ENCODE data around the gene ADAM12. TPM values are rescaled to one million over a fixed set of nuclear protein-coding genes. Genes with fewer than 3 reads are reported as not detected.

Gene ADAM12
- total RNA-seq, 2 donors from 2014 or later, result 0.71 to 1.2 TPM

- H3K9me3 ChIP-seq, result no peaks in the 10 kb centered on the region
- no peak overlapping the region for H3K4me3 ChIP-seq
- H3K27ac ChIP-seq, result no peak overlapping the region
- DNase-seq (ENCODE audit: low spot score), result no peak
- TF ChIP-seq CTCF (IDR thresholded peaks at IDR 0.05), result no peak
- no peaks in the 10 kb centered on the region for H3K4me1 ChIP-seq
- H3K36me3 ChIP-seq, result no peaks in the 10 kb centered on the region
- H3K27me3 ChIP-seq, result no peaks in the 10 kb centered on the region
These were observed 227.2 kb downstream of the ADAM12 start for GRCh38 chr10:126160971-126161630.

- Histone ChIP-seq H3K4me1 (no peaks in the 10 kb centered on the region), H3K9me3 (no peaks in the 10 kb centered on the region), H3K4me3 (no peak overlapping the region), H3K36me3 (no peaks in the 10 kb centered on the region), H3K27me3 (no peaks in the 10 kb centered on the region), H3K27ac (no peak overlapping the region)
- no peak for DNase-seq (ENCODE audit: low spot score)
- no peak for TF ChIP-seq CTCF (IDR thresholded peaks at IDR 0.05)
These were observed 227.7 kb downstream of the ADAM12 start for GRCh38 chr10:126160571-126160970.

GRCh38 chr10:126158133-126158892 is 230.0 kb downstream of the ADAM12 start:
- no peak for TF ChIP-seq CTCF (IDR thresholded peaks at IDR 0.05)
- H3K9me3 ChIP-seq, result no peaks in the 10 kb centered on the region
- H3K27ac ChIP-seq, result no peak overlapping the region
- no peak for DNase-seq (ENCODE audit: low spot score)
- peaks cover 0 to 11% of the 10 kb centered on the region in 2 donors for H3K4me1 ChIP-seq
- H3K27me3 ChIP-seq, result no peaks in the 10 kb centered on the region
- no peak overlapping the region for H3K4me3 ChIP-seq
- H3K36me3 ChIP-seq, result no peaks in the 10 kb centered on the region

GRCh38 chr10:126157189-126157588 is 231.1 kb downstream of the ADAM12 start:
- no peak for TF ChIP-seq CTCF (IDR thresholded peaks at IDR 0.05)
- Histone ChIP-seq H3K36me3 (no peaks in the 10 kb centered on the region), H3K27ac (no peak overlapping the region), H3K4me1 (peaks cover 0 to 11% of the 10 kb centered on the region in 2 donors), H3K9me3 (no peaks in the 10 kb centered on the region), H3K27me3 (no peaks in the 10 kb centered on the region), H3K4me3 (no peak overlapping the region)
- no peak for DNase-seq (ENCODE audit: low spot score)

GRCh38 chr10:126156503-126156902 is 231.8 kb downstream of the ADAM12 start:
- H3K27ac ChIP-seq, result no peak overlapping the region
- no peak for DNase-seq (ENCODE audit: low spot score)
- peaks cover 0 to under 1% of the 10 kb centered on the region in 2 donors for H3K9me3 ChIP-seq
- peaks cover 0 to 11% of the 10 kb centered on the region in 2 donors for H3K4me1 ChIP-seq
- no peak overlapping the region for H3K4me3 ChIP-seq
- no peaks in the 10 kb centered on the region for H3K27me3 ChIP-seq
- no peak for TF ChIP-seq CTCF (IDR thresholded peaks at IDR 0.05)
- no peaks in the 10 kb centered on the region for H3K36me3 ChIP-seq
